ENCODE measurements around the gene GALNT6. TPM values are rescaled to one million over a fixed set of nuclear protein-coding genes. Genes with fewer than 3 reads are reported as not detected.

Gene GALNT6
- total and polyA plus RNA-seq, 2 donors (not counting 1 experiment from before 2014, with no cell fraction given): 25.2 to 115 TPM

- Histone ChIP-seq H3K27me3 (ENCODE audit: control insufficient read depth, insufficient read depth, low read length) (no peaks in the 10 kb centered on the region), H3K4me2 (ENCODE audit: extremely low read depth, insufficient read depth, low read length) (no peak overlapping the region), H2AFZ (ENCODE audit: low read length) (no peak overlapping the region), H3K4me1 (ENCODE audit: control insufficient read depth, extremely low read depth, insufficient read depth, low read length) (no peaks in the 10 kb centered on the region), H3K9me3 (ENCODE audit: control insufficient read depth, insufficient read depth, low read depth, low read length) (no peaks in the 10 kb centered on the region), H4K20me1 (ENCODE audit: control insufficient read depth, extremely low read depth, insufficient read depth, low read length) (no peaks in the 10 kb centered on the region), H3K4me3 (replicated peaks in 1 of 4; ENCODE audit: control extremely low read depth in 1 of 4, insufficient read depth in 1 of 4, low read depth in 3 of 4, low read length in 4 of 4) (no peak overlapping the region), H3K27ac (ENCODE audit: insufficient read depth, low read length) (no peak overlapping the region), H3K36me3 (ENCODE audit: control insufficient read depth, insufficient read depth, low read length) (peaks cover 2% of the 10 kb centered on the region), H3K79me2 (ENCODE audit: control insufficient read depth, insufficient read depth, low read length) (no peaks in the 10 kb centered on the region), H3K9ac (ENCODE audit: insufficient read depth, low read length) (no peak overlapping the region)
- DNase-seq (ENCODE audit: low read depth in 2 of 2): peak in 1 of 2 donors; percentile 80
- no peak for TF ChIP-seq CTCF (conservative IDR thresholded peaks at IDR 0.05 in 1 of 2, IDR thresholded peaks at IDR 0.05 in 1 of 2; ENCODE audit: low read depth in 1 of 2, low read length in 2 of 2)
- TF ChIP-seq EZH2 (IDR thresholded peaks at IDR 0.05; ENCODE audit: low read length, missing control alignments): no peak
Measured at GRCh38 chr12:51349026-51349425, 42.2 kb downstream of the GALNT6 start.

- Histone ChIP-seq H3K4me1 (ENCODE audit: control insufficient read depth, extremely low read depth, insufficient read depth, low read length) (no peaks in the 10 kb centered on the region), H3K27ac (ENCODE audit: insufficient read depth, low read length) (no peak overlapping the region), H3K4me2 (ENCODE audit: extremely low read depth, insufficient read depth, low read length) (no peak overlapping the region), H4K20me1 (ENCODE audit: control insufficient read depth, extremely low read depth, insufficient read depth, low read length) (no peaks in the 10 kb centered on the region), H3K9me3 (ENCODE audit: control insufficient read depth, insufficient read depth, low read depth, low read length) (no peaks in the 10 kb centered on the region), H3K9ac (ENCODE audit: insufficient read depth, low read length) (no peak overlapping the region), H3K27me3 (ENCODE audit: control insufficient read depth, insufficient read depth, low read length) (no peaks in the 10 kb centered on the region), H3K79me2 (ENCODE audit: control insufficient read depth, insufficient read depth, low read length) (no peaks in the 10 kb centered on the region), H3K4me3 (replicated peaks in 1 of 4; ENCODE audit: control extremely low read depth in 1 of 4, insufficient read depth in 1 of 4, low read depth in 3 of 4, low read length in 4 of 4) (no peak overlapping the region), H3K36me3 (ENCODE audit: control insufficient read depth, insufficient read depth, low read length) (no peaks in the 10 kb centered on the region), H2AFZ (ENCODE audit: low read length) (no peak overlapping the region)
- no peak for TF ChIP-seq EZH2 (IDR thresholded peaks at IDR 0.05; ENCODE audit: low read length, missing control alignments)
- TF ChIP-seq CTCF (conservative IDR thresholded peaks at IDR 0.05 in 1 of 2, IDR thresholded peaks at IDR 0.05 in 1 of 2; ENCODE audit: low read depth in 1 of 2, low read length in 2 of 2): no peak
- DNase-seq (ENCODE audit: low read depth in 2 of 2): no peak
Measured at GRCh38 chr12:51348116-51348515, 43.1 kb downstream of the GALNT6 start.

GRCh38 chr12:51346581-51346980 is 44.6 kb downstream of the GALNT6 start, which contains the start of gene CELA1:
CELA1 (minus strand) TSS chr12:51346679; CDS start chr12:51346638, 41 bp downstream.
- H3K79me2 ChIP-seq (ENCODE audit: control insufficient read depth, insufficient read depth, low read length): no peaks in the 10 kb centered on the region

More at GRCh38 chr12:51346581-51346980, 44.6 kb downstream of the GALNT6 start, which contains the start of gene CELA1:
- no peak within 1 kb of the TSS for H3K4me2 ChIP-seq (ENCODE audit: extremely low read depth, insufficient read depth, low read length)
- no peaks in the 10 kb centered on the region for H3K27me3 ChIP-seq (ENCODE audit: control insufficient read depth, insufficient read depth, low read length)
- no peaks in the 10 kb centered on the region for H4K20me1 ChIP-seq (ENCODE audit: control insufficient read depth, extremely low read depth, insufficient read depth, low read length)
- TF ChIP-seq EZH2 (IDR thresholded peaks at IDR 0.05; ENCODE audit: low read length, missing control alignments) (no peak), CTCF (conservative IDR thresholded peaks at IDR 0.05 in 1 of 2, IDR thresholded peaks at IDR 0.05 in 1 of 2; ENCODE audit: low read depth in 1 of 2, low read length in 2 of 2) (no peak)
- H3K9ac ChIP-seq (ENCODE audit: insufficient read depth, low read length): no peak within 1 kb of the TSS
- no peak within 1 kb of the TSS for H2AFZ ChIP-seq (ENCODE audit: low read length)
- no peaks in the 10 kb centered on the region for H3K4me1 ChIP-seq (ENCODE audit: control insufficient read depth, extremely low read depth, insufficient read depth, low read length)
- no peaks in the 10 kb centered on the region for H3K36me3 ChIP-seq (ENCODE audit: control insufficient read depth, insufficient read depth, low read length)
- H3K4me3 ChIP-seq (replicated peaks in 1 of 4; ENCODE audit: control extremely low read depth in 1 of 4, insufficient read depth in 1 of 4, low read depth in 3 of 4, low read length in 4 of 4): no peak within 1 kb of the TSS
- no peak within 1 kb of the TSS for H3K27ac ChIP-seq (ENCODE audit: insufficient read depth, low read length)
- H3K9me3 ChIP-seq (ENCODE audit: control insufficient read depth, insufficient read depth, low read depth, low read length): no peaks in the 10 kb centered on the region
- DNase-seq (ENCODE audit: low read depth in 2 of 2): no peak
